DMS153 treated with DMSO at 0.1 percent for 48 hours (cell line): ENCODE results near the gene YIPF3.
"Not testable (repeated sequence)": the region's sequence is repeated elsewhere in the genome, so short reads cannot be mapped to it uniquely, and the experiment has no call there.

Experiments used
- DNase-seq: peaks from one replicate; lab custom pipeline; 2025; ENCODE audit not compliant: unreplicated experiment; lab: John Stamatoyannopoulos, UW

Gene YIPF3

DNA sequence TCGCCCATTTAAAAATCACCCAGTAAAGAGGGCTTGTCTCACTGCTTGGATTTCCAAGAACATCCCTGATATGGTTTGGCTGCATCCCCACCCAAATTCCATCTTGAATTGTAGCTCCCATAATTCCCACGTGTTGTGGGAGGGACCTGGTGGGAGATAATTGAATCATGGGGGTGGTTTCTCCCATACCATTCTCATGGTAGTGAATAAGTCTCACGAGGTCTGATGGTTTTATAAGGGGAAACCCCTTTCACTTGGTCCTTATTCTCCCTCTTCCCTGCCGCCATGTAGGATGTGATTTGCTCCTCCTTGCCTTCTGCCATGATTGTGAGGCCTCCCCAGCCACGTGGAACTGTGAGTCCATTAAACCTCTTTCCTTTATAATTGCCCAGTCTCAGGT lies 49.5 kb downstream of the YIPF3 start:
- not testable (repeated sequence) for DNase-seq

DNA sequence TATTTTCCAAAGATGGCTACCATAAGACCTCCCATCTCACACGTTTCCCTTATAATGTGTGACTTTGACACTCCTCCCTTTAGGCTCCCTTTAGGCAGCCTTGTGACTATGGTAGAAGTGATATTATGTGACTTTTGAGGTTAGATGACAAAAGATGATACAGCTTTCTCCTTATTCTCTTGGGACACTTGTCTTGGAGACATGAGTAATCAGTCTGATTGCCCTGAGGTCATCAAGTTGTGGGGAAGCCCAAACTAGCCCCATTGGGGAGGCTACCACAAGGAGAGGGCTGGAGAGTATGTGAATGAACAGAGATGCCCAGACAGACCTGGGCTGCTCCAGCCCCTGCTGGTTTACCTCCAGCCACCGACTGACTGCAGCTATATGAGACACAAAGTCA lies 50.8 kb downstream of the YIPF3 start:
- DNase-seq: no peak

- DNase-seq: no peak
These were observed 52.4 kb downstream of the YIPF3 start for GRCh38 chr6:43464337-43464736.

DNA sequence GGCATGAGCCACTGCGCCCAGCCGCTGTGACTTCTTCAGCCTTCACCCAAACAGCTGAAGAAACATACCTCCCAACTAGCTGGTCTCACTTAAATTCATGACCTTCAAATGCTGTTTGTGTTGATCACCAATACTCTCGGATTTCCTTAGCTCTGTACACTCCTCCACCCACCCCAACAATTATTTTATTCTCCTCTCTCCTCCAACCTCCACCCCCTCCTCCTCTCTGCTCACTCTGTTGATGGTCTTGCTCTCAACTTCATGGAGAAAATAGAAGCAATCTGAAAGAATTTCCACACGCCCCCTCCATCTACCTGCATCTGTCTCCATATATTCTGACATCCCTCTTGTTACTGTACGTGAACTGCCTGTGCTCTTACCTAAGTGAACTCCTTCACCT lies 54.8 kb downstream of the YIPF3 start:
- no peak for DNase-seq
